PC-9 (cell line): ENCODE measurements around the gene KRTDAP. TPM values are rescaled to one million over a fixed set of nuclear protein-coding genes. Genes with fewer than 3 reads are reported as not detected.
A peak's percentile ranks its signal among the peaks of the same experiment; 100 is the strongest.

Experiments
- BruUV-seq: library from RNA; stranded (reverse); fragments of 400-500 nt; replicated peaks from 2 replicates; lab custom pipeline; 2021; lab: Mats Ljungman, UMichigan
- CTCF ChIA-PET: fragments of 300-600 bp; sonication (Branson Sonifier 250); formaldehyde crosslinking; loops from one replicate; lab custom pipeline; 2022; ENCODE audit warnings: antibody characterized with exemption; lab: Charles Lee
- POLR2A ChIA-PET: fragments of 300-600 bp; sonication (Branson Sonifier 250); formaldehyde crosslinking; loops from one replicate; lab custom pipeline; 2022; ENCODE audit warnings: antibody characterized with exemption; ENCODE audit not compliant: unreplicated experiment; lab: Charles Lee
- DNase-seq, 2 experiments: peaks; one replicate each; pipeline versions ENCODE4 v3.0.0 to v3.0.0-alpha.2; 2015 to 2022; ENCODE audit warnings: mixed read lengths in 1 of 2
- H2AFZ ChIP-seq: fragments of 200-600 bp; sonication (generic); 2 replicates; pipeline ENCODE4 v1.8.1; 2017; ENCODE audit warnings: antibody characterized with exemption
- H3F3A ChIP-seq: fragments of 200-600 bp; sonication (generic); 2 replicates; pipeline ENCODE4 v1.8.1; 2017; ENCODE audit warnings: antibody characterized with exemption, mild to moderate bottlenecking, low read depth; ENCODE audit not compliant: insufficient read depth
- H3K27ac ChIP-seq: fragments of 200-600 bp; sonication (generic); 2 replicates; pipeline ENCODE4 v1.6.1; 2016; ENCODE audit warnings: mixed run types
- H3K27me3 ChIP-seq: fragments of 200-600 bp; sonication (generic); 2 replicates; pipeline ENCODE4 v1.6.1; 2016; ENCODE audit warnings: low read depth, mixed run types; ENCODE audit not compliant: insufficient read depth
- H3K36me3 ChIP-seq: fragments of 200-600 bp; sonication (generic); 2 replicates; pipeline ENCODE4 v1.6.1; 2016; ENCODE audit warnings: low read depth, mixed run types
- H3K4me1 ChIP-seq: fragments of 200-600 bp; sonication (generic); replicated peaks from 2 replicates; pipeline ENCODE4 v1.6.1; 2016; ENCODE audit warnings: mixed run types; ENCODE audit not compliant: insufficient read depth
- H3K4me2 ChIP-seq: fragments of 200-600 bp; sonication (generic); 2 replicates; pipeline ENCODE4 v1.6.1; 2017; ENCODE audit warnings: mixed run types
- H3K4me3 ChIP-seq: fragments of 200-600 bp; sonication (generic); 2 replicates; pipeline ENCODE4 v1.6.1; 2016; ENCODE audit warnings: mixed run types
- H3K79me2 ChIP-seq: fragments of 200-600 bp; sonication (generic); 2 replicates; pipeline ENCODE4 v1.6.1; 2017; ENCODE audit warnings: low read depth, mixed run types
- H3K9me2 ChIP-seq: fragments of 200-600 bp; sonication (generic); 2 replicates; pipeline ENCODE4 v1.8.1; 2017; ENCODE audit warnings: mild to moderate bottlenecking; ENCODE audit not compliant: insufficient read depth
- H3K9me3 ChIP-seq: fragments of 200-600 bp; sonication (generic); 2 replicates; pipeline ENCODE4 v1.8.1; 2016; ENCODE audit warnings: low read depth; ENCODE audit not compliant: insufficient read depth
- H4K20me1 ChIP-seq: fragments of 200-600 bp; sonication (generic); 2 replicates; pipeline ENCODE4 v1.8.1; 2017; ENCODE audit not compliant: insufficient read depth
- EZH2 ChIP-seq: fragments of 200-600 bp; sonication (generic); IDR thresholded peaks from 2 replicates; pipeline ENCODE4 v1.8.0; 2017; ENCODE audit warnings: antibody characterized with exemption, low read depth
- intact Hi-C: fragments of 100-400 bp; cut with micrococcal nuclease; formaldehyde crosslinking; loops from one replicate; pipeline ENCODE4 v1.10.0; 2022; ENCODE audit not compliant: unreplicated experiment
- total RNA-seq: library from RNA; stranded (reverse); gene quantifications from 2 replicates; pipeline ENCODE4 v1.2.3, GENCODE V29; 2021
- TF ChIP-seq, protein P1 (sequence below): fragments of 200-600 bp; sonication (generic); conservative IDR thresholded peaks from 2 replicates; pipeline ENCODE4 v1.6.1; 2017; ENCODE audit warnings: mixed run types, antibody characterized with exemption, mild to moderate bottlenecking, moderate library complexity

The KRTDAP gene
- total RNA-seq, 1 experiment from 2014 or later, result not detected

DNA sequence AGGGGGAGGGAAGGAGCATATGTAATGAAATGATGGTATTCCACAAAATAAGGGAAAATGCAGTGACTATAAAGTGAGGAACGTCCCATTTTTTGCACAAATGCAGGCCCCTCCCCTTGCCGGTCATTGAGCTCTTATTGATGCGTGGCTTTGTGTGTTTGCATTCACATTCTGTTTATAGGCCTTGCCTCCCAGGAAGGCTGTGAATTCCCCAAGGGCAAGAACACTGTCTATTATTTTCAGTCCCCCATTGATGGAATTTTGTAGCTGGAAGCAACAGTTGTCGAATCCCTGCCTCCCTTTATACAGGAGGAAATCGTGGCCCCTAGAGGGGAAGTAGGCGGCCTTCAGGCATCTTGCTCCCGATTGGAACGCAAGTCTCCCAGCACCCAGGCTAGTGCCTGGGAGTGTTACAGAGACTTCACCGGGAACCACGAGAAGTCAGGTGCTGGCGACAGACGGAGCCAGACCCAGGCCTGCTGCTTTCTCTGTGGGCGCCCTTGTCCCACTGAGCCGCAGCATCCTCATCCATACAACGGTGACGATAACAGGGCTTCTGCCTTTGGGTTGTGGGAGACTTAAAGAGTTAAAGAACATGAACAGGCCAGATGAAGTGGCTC, 31.0 kb upstream of the KRTDAP start:
- peaks cover 9% of the 10 kb centered on the region; the same call in 1 of the 2 replicates for H3K27me3 ChIP-seq
- TF ChIP-seq EZH2, result no peak
- TF ChIP-seq, protein P1, sequence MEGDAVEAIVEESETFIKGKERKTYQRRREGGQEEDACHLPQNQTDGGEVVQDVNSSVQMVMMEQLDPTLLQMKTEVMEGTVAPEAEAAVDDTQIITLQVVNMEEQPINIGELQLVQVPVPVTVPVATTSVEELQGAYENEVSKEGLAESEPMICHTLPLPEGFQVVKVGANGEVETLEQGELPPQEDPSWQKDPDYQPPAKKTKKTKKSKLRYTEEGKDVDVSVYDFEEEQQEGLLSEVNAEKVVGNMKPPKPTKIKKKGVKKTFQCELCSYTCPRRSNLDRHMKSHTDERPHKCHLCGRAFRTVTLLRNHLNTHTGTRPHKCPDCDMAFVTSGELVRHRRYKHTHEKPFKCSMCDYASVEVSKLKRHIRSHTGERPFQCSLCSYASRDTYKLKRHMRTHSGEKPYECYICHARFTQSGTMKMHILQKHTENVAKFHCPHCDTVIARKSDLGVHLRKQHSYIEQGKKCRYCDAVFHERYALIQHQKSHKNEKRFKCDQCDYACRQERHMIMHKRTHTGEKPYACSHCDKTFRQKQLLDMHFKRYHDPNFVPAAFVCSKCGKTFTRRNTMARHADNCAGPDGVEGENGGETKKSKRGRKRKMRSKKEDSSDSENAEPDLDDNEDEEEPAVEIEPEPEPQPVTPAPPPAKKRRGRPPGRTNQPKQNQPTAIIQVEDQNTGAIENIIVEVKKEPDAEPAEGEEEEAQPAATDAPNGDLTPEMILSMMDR, result no peak
- CTCF ChIA-PET, result no interaction called here

DNA sequence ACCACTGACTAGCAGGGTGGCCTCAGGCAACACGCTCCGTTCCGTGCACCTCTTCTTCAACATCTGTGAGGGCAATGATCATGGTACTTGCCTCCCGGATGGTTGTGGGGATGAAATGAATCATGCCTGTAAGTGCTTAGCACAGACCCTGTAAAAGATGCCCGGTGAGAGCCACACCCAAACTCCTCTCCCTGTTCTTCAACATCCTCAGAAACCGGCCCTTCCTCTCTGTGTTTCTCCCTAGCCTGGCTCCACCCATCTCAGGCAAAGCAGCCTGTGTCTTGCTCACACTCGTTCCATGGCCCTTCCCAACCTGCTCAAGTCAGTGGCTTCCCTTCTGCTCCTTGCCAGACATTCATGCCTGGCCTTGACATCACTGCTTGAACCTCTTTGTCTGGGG, 29.0 kb upstream of the KRTDAP start:
- H3K9me3 ChIP-seq, result no peaks in the 10 kb centered on the region
- no peak overlapping the region for H2AFZ ChIP-seq
- 0 out of 2 replicates have a peak, but pooled peaks cover under 1% of the 10 kb centered on the region for H3K4me1 ChIP-seq
- H3K4me2 ChIP-seq, result no peak overlapping the region
- no peaks in the 10 kb centered on the region for H3K9me2 ChIP-seq
- peak; percentile 40 to 66 for DNase-seq
- BruUV-seq, result no TSS peak
- H3K79me2 ChIP-seq, result no peaks in the 10 kb centered on the region
- no peaks in the 10 kb centered on the region for H3K36me3 ChIP-seq
- intact Hi-C loops, result no loop called here
- H3K27me3 ChIP-seq, result 0 out of 2 replicates have a peak, but pooled peaks cover 1% of the 10 kb centered on the region
- H3K4me3 ChIP-seq, result no peak overlapping the region
- H3K27ac ChIP-seq, result no peak overlapping the region
- no peaks in the 10 kb centered on the region for H3F3A ChIP-seq
- CTCF ChIA-PET, result no interaction called here
- no peaks in the 10 kb centered on the region for H4K20me1 ChIP-seq
- TF ChIP-seq, protein P1, result no peak
- POLR2A ChIA-PET, result interaction anchor here (0.6 kb wide), 1 partner anchor 22 kb away, joined by 3 read pairs; no protein-coding TSS in a partner anchor

More for the DNA sequence above, 31.0 kb upstream of the KRTDAP start:
- intact Hi-C loops, result no loop called here
- DNase-seq, result no peak
- no peak overlapping the region for H3K4me3 ChIP-seq
- no peaks in the 10 kb centered on the region for H3K4me1 ChIP-seq
- H3F3A ChIP-seq, result no peaks in the 10 kb centered on the region
- H3K9me3 ChIP-seq, result no peaks in the 10 kb centered on the region
- BruUV-seq, result no TSS peak
- no peaks in the 10 kb centered on the region for H3K36me3 ChIP-seq
- H3K9me2 ChIP-seq, result no peaks in the 10 kb centered on the region
- no peaks in the 10 kb centered on the region for H4K20me1 ChIP-seq
- no peaks in the 10 kb centered on the region for H3K79me2 ChIP-seq
- H3K27ac ChIP-seq, result no peak overlapping the region
- POLR2A ChIA-PET, result no interaction called here
- H2AFZ ChIP-seq, result no peak overlapping the region
- H3K4me2 ChIP-seq, result no peak overlapping the region

DNA sequence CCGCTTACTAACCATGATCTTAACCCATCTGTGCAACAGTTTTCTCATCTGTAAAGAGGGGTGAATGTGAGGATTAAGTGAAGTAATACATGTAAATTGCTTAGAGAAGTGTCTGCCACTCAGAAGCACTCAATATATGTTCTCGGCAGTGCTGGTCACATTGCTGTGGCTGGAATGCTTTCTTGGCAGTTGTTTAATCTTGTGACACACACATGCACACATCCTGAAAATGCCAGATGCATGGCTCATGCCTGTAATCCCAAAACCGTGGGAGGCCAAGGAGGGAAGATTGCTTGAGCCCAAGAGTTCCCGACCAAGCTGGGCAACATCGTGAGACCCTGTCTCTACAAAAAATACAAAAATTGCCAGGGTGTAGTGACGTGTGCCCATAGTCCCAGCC, 28.0 kb upstream of the KRTDAP start:
- no peaks in the 10 kb centered on the region for H3K9me2 ChIP-seq
- H3K9me3 ChIP-seq, result no peaks in the 10 kb centered on the region
- DNase-seq, result peak in 1 of 2 experiments; percentile 57
- H3F3A ChIP-seq, result no peaks in the 10 kb centered on the region
- intact Hi-C loops, result no loop called here
- H3K79me2 ChIP-seq, result no peaks in the 10 kb centered on the region
- peaks cover 9% of the 10 kb centered on the region; the same call in 1 of the 2 replicates for H3K4me1 ChIP-seq
- H3K4me3 ChIP-seq, result no peak overlapping the region
- H3K36me3 ChIP-seq, result no peaks in the 10 kb centered on the region
- TF ChIP-seq, protein P1, result no peak
- TF ChIP-seq EZH2, result no peak
- H2AFZ ChIP-seq, result no peak overlapping the region
- no TSS peak for BruUV-seq
- H3K27ac ChIP-seq, result no peak overlapping the region
- H4K20me1 ChIP-seq, result no peaks in the 10 kb centered on the region
- ChIA-PET POLR2A (no interaction called here), CTCF (no interaction called here)
- H3K27me3 ChIP-seq, result no peaks in the 10 kb centered on the region
- H3K4me2 ChIP-seq, result no peak overlapping the region
